NCI-H1417 treated with DMSO at 0.1 percent for 48 hours (cell line): Measurements from ENCODE around the gene CARD6.
"Not testable (repeated sequence)": the region's sequence is repeated elsewhere in the genome, so short reads cannot be mapped to it uniquely, and the experiment has no call there.

Source experiments
- DNase-seq: peaks from one replicate; lab custom pipeline; 2025; lab: John Stamatoyannopoulos, UW

The CARD6 gene

GRCh38 chr5:40875958-40876357, 34.8 kb downstream of the CARD6 start:
- DNase-seq, result no peak

- DNase-seq, result no peak
Observed at GRCh38 chr5:40877371-40877988, 36.3 kb downstream of the CARD6 start.

GRCh38 chr5:40879163-40879942, 38.2 kb downstream of the CARD6 start:
- DNase-seq, result peak; percentile 17

GRCh38 chr5:40882291-40882690, 41.1 kb downstream of the CARD6 start:
- DNase-seq, result no peak

- not testable (repeated sequence) for DNase-seq
Observed at GRCh38 chr5:40883051-40883450, 41.9 kb downstream of the CARD6 start.

- not testable (repeated sequence) for DNase-seq
Observed at GRCh38 chr5:40895440-40896425, 54.6 kb downstream of the CARD6 start.

GRCh38 chr5:40904205-40904993, 63.2 kb downstream of the CARD6 start:
- DNase-seq, result peak; percentile 61

- no peak for DNase-seq
Observed at GRCh38 chr5:40904994-40905306, 63.8 kb downstream of the CARD6 start.

- DNase-seq, result no peak
Observed at GRCh38 chr5:40906351-40906751, 65.2 kb downstream of the CARD6 start.

- DNase-seq, result no peak
Observed at GRCh38 chr5:40909264-40909663, 68.1 kb downstream of the CARD6 start, which contains the start of gene C7. TSS of gene C7 (plus strand) at chr5:40909497. CDS start at chr5:40909611, 114 bp downstream.

GRCh38 chr5:40909723-40910122, 68.6 kb downstream of the CARD6 start:
- no peak for DNase-seq
